ENCODE data around the gene CXCL13.

CXCL13 gene

GRCh38 chr4:77590482-77590881 is 15.1 kb upstream of the CXCL13 start:
- Histone ChIP-seq H3F3A (ENCODE audit: low read depth) (no peaks in the 10 kb centered on the region), H3K4me2 (ENCODE audit: low read depth, low read length, poor library complexity, severe bottlenecking) (no peak overlapping the region), H3K4me1 (ENCODE audit: insufficient read depth, low read length, poor library complexity, severe bottlenecking) (no peaks in the 10 kb centered on the region), H3K9me2 (replicated peaks; ENCODE audit: low read depth, low read length) (no peaks in the 10 kb centered on the region), H4K20me1 (ENCODE audit: insufficient read depth, low read length, poor library complexity, severe bottlenecking) (no peaks in the 10 kb centered on the region), H3K36me3 (ENCODE audit: insufficient read depth, low read length) (no peaks in the 10 kb centered on the region), H3K9ac (ENCODE audit: low read depth, low read length, poor library complexity, severe bottlenecking) (no peak overlapping the region), H3K4me3 (ENCODE audit: low read length, poor library complexity, severe bottlenecking) (no peak overlapping the region), H2AFZ (ENCODE audit: low read length) (no peak overlapping the region), H3K79me2 (ENCODE audit: insufficient read depth, low read length) (no peaks in the 10 kb centered on the region), H3K9me3 (ENCODE audit: insufficient read depth, low read depth, low read length) (no peaks in the 10 kb centered on the region), H3K27me3 (ENCODE audit: insufficient read depth, low read length, poor library complexity, severe bottlenecking) (no peaks in the 10 kb centered on the region)
- no peak for TF ChIP-seq EZH2phosphoT487 (IDR thresholded peaks at IDR 0.05; ENCODE audit: borderline replicate concordance)
- TF ChIP-seq, protein P1, sequence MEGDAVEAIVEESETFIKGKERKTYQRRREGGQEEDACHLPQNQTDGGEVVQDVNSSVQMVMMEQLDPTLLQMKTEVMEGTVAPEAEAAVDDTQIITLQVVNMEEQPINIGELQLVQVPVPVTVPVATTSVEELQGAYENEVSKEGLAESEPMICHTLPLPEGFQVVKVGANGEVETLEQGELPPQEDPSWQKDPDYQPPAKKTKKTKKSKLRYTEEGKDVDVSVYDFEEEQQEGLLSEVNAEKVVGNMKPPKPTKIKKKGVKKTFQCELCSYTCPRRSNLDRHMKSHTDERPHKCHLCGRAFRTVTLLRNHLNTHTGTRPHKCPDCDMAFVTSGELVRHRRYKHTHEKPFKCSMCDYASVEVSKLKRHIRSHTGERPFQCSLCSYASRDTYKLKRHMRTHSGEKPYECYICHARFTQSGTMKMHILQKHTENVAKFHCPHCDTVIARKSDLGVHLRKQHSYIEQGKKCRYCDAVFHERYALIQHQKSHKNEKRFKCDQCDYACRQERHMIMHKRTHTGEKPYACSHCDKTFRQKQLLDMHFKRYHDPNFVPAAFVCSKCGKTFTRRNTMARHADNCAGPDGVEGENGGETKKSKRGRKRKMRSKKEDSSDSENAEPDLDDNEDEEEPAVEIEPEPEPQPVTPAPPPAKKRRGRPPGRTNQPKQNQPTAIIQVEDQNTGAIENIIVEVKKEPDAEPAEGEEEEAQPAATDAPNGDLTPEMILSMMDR (conservative IDR thresholded peaks at IDR 0.05; ENCODE audit: low read length) = no peak

DNA sequence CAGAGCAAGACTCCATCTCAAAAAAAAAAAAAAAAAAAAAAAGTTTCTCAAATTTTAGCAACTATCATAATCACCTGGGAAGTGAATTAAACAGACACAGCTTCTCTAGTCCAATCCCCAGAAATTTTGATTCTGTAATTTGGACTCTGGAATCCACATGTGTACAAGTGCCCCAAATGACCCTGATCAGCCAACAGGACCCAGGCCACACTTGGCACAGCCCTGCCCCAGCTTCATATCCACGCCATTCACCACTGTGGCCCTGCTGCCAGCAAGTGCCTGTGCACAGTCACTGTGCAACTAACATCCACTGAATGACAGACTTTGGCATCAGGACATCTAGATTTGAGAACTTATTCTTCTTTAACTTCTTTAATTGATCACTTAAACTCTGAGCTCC is 14.1 kb upstream of the CXCL13 start:
- no peak overlapping the region for H3K9ac ChIP-seq (ENCODE audit: low read depth, low read length, poor library complexity, severe bottlenecking)
- TF ChIP-seq, protein P1 (conservative IDR thresholded peaks at IDR 0.05; ENCODE audit: low read length) = no peak
- TF ChIP-seq EZH2phosphoT487 (IDR thresholded peaks at IDR 0.05; ENCODE audit: borderline replicate concordance) = no peak

DNA sequence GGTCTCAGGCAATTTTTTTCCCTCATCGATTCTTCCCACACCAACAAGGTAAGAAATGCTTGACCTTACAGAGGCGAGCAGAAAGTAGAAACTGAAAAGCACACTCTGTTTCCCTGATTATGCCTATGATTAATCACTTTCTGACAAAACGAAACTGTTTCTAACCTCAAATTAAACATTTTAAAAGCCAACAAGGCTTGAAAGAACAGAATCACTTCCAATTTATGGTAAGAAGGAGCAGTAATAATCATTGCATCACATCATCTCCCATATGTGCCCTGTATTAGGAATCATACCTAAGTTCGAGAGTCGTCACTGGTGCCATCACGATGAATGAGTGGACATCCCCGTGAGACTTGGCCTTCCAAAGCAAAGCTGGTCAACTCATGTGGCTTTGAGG is 12.5 kb upstream of the CXCL13 start:
- Histone ChIP-seq H3K9me3 (ENCODE audit: insufficient read depth, low read depth, low read length) (no peaks in the 10 kb centered on the region), H3K9ac (ENCODE audit: low read depth, low read length, poor library complexity, severe bottlenecking) (no peak overlapping the region), H3F3A (ENCODE audit: low read depth) (no peaks in the 10 kb centered on the region), H3K9me2 (replicated peaks; ENCODE audit: low read depth, low read length) (no peaks in the 10 kb centered on the region), H2AFZ (ENCODE audit: low read length) (no peak overlapping the region), H3K4me3 (ENCODE audit: low read length, poor library complexity, severe bottlenecking) (no peak overlapping the region), H3K4me2 (ENCODE audit: low read depth, low read length, poor library complexity, severe bottlenecking) (no peak overlapping the region), H4K20me1 (ENCODE audit: insufficient read depth, low read length, poor library complexity, severe bottlenecking) (no peaks in the 10 kb centered on the region), H3K36me3 (ENCODE audit: insufficient read depth, low read length) (no peaks in the 10 kb centered on the region), H3K4me1 (ENCODE audit: insufficient read depth, low read length, poor library complexity, severe bottlenecking) (no peaks in the 10 kb centered on the region), H3K27me3 (ENCODE audit: insufficient read depth, low read length, poor library complexity, severe bottlenecking) (no peaks in the 10 kb centered on the region), H3K79me2 (ENCODE audit: insufficient read depth, low read length) (no peaks in the 10 kb centered on the region)
- no peak for TF ChIP-seq EZH2phosphoT487 (IDR thresholded peaks at IDR 0.05; ENCODE audit: borderline replicate concordance)
- TF ChIP-seq, protein P1 (conservative IDR thresholded peaks at IDR 0.05; ENCODE audit: low read length) = no peak

More for the DNA sequence above, 14.1 kb upstream of the CXCL13 start:
- Histone ChIP-seq H3K79me2 (ENCODE audit: insufficient read depth, low read length) (no peaks in the 10 kb centered on the region), H3K36me3 (ENCODE audit: insufficient read depth, low read length) (no peaks in the 10 kb centered on the region), H3K4me2 (ENCODE audit: low read depth, low read length, poor library complexity, severe bottlenecking) (no peak overlapping the region), H3K9me3 (ENCODE audit: insufficient read depth, low read depth, low read length) (no peaks in the 10 kb centered on the region), H3K4me1 (ENCODE audit: insufficient read depth, low read length, poor library complexity, severe bottlenecking) (no peaks in the 10 kb centered on the region), H3K4me3 (ENCODE audit: low read length, poor library complexity, severe bottlenecking) (no peak overlapping the region), H4K20me1 (ENCODE audit: insufficient read depth, low read length, poor library complexity, severe bottlenecking) (no peaks in the 10 kb centered on the region), H3K27me3 (ENCODE audit: insufficient read depth, low read length, poor library complexity, severe bottlenecking) (no peaks in the 10 kb centered on the region), H3K9me2 (replicated peaks; ENCODE audit: low read depth, low read length) (no peaks in the 10 kb centered on the region), H2AFZ (ENCODE audit: low read length) (no peak overlapping the region), H3F3A (ENCODE audit: low read depth) (no peaks in the 10 kb centered on the region)

Data from Loucy (cell line).